ENCODE data around the gene ABCA3.
A peak's percentile ranks its signal among the peaks of the same experiment; 100 is the strongest.

The ABCA3 gene

DNA sequence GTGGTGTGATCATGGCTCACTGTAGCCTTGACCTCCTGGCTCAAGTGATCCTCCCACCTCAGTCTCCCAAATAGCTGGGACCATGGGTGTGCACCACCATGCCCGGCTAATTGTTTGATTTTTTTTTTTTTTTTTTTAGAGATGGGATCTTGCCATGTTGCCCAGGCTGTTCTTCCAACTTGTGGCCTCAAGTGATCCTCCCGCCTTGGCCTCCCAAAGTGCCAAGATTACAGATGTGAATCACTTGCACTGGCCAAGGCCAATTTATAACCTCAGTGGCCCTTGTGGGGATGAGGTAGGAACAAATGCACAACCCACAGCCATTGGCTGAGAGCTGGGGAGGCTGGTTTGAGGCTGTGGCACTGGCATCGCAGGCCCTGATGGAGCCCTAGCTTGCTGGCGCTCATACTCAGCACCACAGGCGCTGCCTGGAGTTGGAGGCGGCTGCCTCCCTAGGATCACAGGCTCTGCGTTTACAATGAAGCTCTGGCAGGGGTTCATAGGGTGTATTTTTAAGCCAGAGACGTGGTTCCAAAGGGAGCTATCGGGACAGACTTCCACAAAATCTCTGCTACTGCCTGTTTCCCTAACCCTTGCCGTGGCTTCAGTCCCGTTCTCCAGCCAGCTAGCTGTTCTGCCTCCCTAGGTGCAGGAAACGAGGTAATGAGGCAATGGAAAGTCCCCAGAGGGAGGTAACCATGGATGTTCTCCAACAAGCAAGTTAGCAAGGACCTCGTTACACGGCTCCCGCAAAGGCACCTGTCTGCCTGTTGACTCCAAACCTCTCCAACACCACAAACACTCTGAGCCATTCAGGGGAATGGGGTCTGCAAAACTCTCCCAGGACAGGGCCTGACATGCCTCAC is 2.9 kb downstream of the ABCA3 start:
- Histone ChIP-seq H3K4me1 (peaks cover 9 to 21% (median 15%) of the 10 kb centered on the region in 10 experiments; a peak in 18 of 20 replicates), H3K4me3 (no peak overlapping the region), H3K36me3 (no peaks in the 10 kb centered on the region), H3K4me2 (no peak overlapping the region), H3K27me3 (peaks cover 27 to 40% (median 33%) of the 10 kb centered on the region in 11 experiments), H3K27ac (no peak overlapping the region), H3K9ac (no peak overlapping the region), H3K9me3 (replicated peaks in 1 of 11) (no peaks in the 10 kb centered on the region), H4K20me1 (peaks cover 0 to 8% (median 0%) of the 10 kb centered on the region in 11 experiments; a peak in 2 of 22 replicates)
- TF ChIP-seq Cebpa-rat (IDR thresholded peaks at IDR 0.05), result no peak

DNA sequence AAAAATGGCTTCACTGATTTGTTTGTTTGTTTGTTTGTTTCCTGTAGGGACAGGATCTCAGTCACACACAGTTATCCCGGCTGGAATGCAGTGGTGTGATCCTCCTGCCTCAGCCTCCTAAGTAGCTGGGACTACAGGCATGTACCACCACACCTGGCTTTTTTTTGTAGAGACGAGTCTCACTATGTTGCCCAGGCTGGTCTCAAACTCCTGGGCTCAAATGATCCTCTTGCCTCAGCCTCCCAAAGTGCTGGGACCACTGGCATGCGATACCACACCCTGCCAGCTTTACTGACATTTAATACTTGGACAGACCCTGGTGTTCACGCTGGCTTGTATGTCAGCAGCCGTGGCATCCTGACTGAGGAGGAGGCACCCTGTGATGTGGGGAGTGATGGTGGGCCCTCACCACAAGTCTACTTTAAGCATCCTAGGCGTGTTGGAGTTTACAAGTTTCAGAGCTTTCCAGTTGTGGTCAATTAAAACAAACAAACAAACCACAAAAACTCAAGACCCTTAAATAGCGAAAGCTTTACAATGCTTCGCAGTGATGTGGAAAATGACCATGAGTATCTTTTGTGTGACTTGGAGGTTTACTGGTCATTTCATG is 5.1 kb downstream of the ABCA3 start:
- no peaks in the 10 kb centered on the region for H3K36me3 ChIP-seq
- TF ChIP-seq Cebpa-rat (IDR thresholded peaks at IDR 0.05), result no peak
- H3K27me3 ChIP-seq, result peaks cover 10 to 22% (median 16%) of the 10 kb centered on the region in 11 experiments; a peak in 20 of 22 replicates
- H3K4me2 ChIP-seq, result peak overlapping the region in 1 of 11 experiments; percentile 8; a peak in 1 of 22 replicates
- H3K4me3 ChIP-seq, result no peak overlapping the region
- H3K9me3 ChIP-seq (replicated peaks in 1 of 11), result no peaks in the 10 kb centered on the region
- H4K20me1 ChIP-seq, result 0 out of 22 replicates have a peak, but pooled peaks cover 0 to 8% (median 0%) of the 10 kb centered on the region in 11 experiments
- peaks cover 9 to 18% (median 14%) of the 10 kb centered on the region in 10 experiments; a peak in 18 of 20 replicates for H3K4me1 ChIP-seq
- no peak overlapping the region for H3K9ac ChIP-seq
- no peak overlapping the region for H3K27ac ChIP-seq

DNA sequence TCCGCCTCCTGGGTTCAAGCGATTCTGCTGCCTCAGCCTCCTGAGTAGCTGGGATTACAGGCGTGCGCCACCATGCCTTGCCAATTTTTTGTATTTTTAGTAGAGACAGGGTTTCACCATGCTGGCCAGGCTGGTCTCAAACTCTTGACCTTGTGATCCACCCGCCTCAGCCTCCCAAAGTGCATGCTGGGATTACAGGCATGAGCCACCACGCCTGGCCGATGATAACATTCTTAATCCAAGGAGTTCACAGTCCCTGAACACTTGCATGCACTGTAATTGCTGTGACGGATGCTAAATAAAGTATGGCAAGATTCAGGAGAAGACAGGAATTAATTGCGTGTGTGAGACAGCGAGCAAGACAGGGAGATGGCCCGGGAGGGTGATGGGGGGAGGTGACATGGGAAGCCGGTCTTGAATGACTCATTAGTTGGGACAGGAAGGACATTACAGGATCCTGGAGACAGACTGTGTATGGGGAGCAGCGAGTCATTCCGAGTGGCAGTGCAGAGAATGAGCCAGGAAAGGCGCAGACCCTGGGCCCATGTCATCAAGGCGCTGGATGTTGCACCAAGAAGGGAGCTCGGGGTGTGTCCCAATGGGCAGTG is 6.7 kb downstream of the ABCA3 start:
- H3K9ac ChIP-seq, result no peak overlapping the region
- no peak for TF ChIP-seq Cebpa-rat (IDR thresholded peaks at IDR 0.05)
- H3K36me3 ChIP-seq, result no peaks in the 10 kb centered on the region
- H3K4me2 ChIP-seq, result peak overlapping the region in 2 of 11 experiments; percentile 16 to 37; a peak in 2 of 22 replicates
- 0 out of 22 replicates have a peak, but pooled peaks cover 0 to 8% (median 0%) of the 10 kb centered on the region in 11 experiments for H4K20me1 ChIP-seq
- no peak overlapping the region for H3K4me3 ChIP-seq
- peaks cover 1 to 8% (median 3%) of the 10 kb centered on the region in 11 experiments; a peak in 18 of 22 replicates for H3K27me3 ChIP-seq
- no peaks in the 10 kb centered on the region for H3K9me3 ChIP-seq (replicated peaks in 1 of 11)
- peaks cover 0 to 8% (median 5%) of the 10 kb centered on the region in 10 experiments; a peak in 10 of 20 replicates for H3K4me1 ChIP-seq
- no peak overlapping the region for H3K27ac ChIP-seq

DNA sequence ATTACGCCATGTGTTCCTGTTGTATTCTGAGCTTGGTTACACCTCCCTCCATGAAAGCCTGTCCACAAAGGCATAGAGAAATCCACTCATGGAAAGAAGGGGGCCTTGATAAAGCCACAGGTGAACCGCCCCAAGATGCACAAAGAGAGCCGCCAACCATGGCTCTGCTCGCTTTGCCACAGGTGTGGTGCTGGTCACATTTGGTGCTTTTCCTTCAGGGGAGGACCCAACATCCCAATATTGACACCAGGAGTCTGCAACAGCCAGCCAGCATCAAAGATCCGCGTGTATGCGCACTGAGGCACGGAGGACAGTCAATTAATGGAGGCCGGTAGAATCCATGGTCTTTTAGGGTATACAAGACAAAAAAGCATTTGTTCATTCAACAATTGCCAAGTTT is 7.3 kb downstream of the ABCA3 start:
- peaks cover 0 to 7% (median 5%) of the 10 kb centered on the region in 10 experiments; a peak in 6 of 20 replicates for H3K4me1 ChIP-seq
- no peak overlapping the region for H3K4me2 ChIP-seq
- TF ChIP-seq Cebpa-rat (IDR thresholded peaks at IDR 0.05), result no peak
- no peak overlapping the region for H3K27ac ChIP-seq
- H3K9ac ChIP-seq, result no peak overlapping the region
- H3K4me3 ChIP-seq, result no peak overlapping the region
- H4K20me1 ChIP-seq, result 0 out of 22 replicates have a peak, but pooled peaks cover 0 to 8% (median 0%) of the 10 kb centered on the region in 11 experiments
- H3K27me3 ChIP-seq, result peaks cover 0 to 2% (median 0%) of the 10 kb centered on the region in 11 experiments; a peak in 2 of 22 replicates
- H3K9me3 ChIP-seq (replicated peaks in 1 of 11), result no peaks in the 10 kb centered on the region
- H3K36me3 ChIP-seq, result peaks cover 0 to 3% (median 0%) of the 10 kb centered on the region in 11 experiments; a peak in 1 of 22 replicates

DNA sequence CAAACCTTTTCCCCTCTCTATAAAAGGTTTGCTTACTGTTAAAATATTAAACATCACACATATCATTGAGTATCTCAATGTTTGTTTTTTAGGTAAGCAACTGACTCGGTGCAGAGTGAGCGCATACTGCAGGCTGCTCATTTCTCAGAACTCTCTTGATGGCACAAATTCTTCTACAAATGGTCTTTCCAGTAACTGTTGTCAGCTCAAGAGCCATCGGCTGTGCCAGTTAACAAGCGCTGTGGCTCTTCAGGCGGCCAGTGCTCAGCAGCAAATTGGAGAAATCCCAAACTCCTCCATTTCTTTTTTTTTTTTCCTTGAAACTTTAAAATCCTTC is 8.6 kb downstream of the ABCA3 start:
- 0 out of 22 replicates have a peak, but pooled peaks cover 0 to 4% (median 0%) of the 10 kb centered on the region in 11 experiments for H4K20me1 ChIP-seq
- no peak overlapping the region for H3K4me3 ChIP-seq
- TF ChIP-seq Cebpa-rat (IDR thresholded peaks at IDR 0.05), result no peak
- H3K4me1 ChIP-seq, result peaks cover 0 to 7% (median 5%) of the 10 kb centered on the region in 10 experiments; a peak in 6 of 20 replicates
- no peak overlapping the region for H3K4me2 ChIP-seq
- peaks cover 0 to 8% (median 0%) of the 10 kb centered on the region in 11 experiments; a peak in 1 of 22 replicates for H3K36me3 ChIP-seq
- no peaks in the 10 kb centered on the region for H3K27me3 ChIP-seq
- H3K9ac ChIP-seq, result peak overlapping the region in 1 of 11 experiments; percentile 39; a peak in 1 of 22 replicates
- H3K9me3 ChIP-seq (replicated peaks in 1 of 11), result no peaks in the 10 kb centered on the region
- H3K27ac ChIP-seq, result no peak overlapping the region

DNA sequence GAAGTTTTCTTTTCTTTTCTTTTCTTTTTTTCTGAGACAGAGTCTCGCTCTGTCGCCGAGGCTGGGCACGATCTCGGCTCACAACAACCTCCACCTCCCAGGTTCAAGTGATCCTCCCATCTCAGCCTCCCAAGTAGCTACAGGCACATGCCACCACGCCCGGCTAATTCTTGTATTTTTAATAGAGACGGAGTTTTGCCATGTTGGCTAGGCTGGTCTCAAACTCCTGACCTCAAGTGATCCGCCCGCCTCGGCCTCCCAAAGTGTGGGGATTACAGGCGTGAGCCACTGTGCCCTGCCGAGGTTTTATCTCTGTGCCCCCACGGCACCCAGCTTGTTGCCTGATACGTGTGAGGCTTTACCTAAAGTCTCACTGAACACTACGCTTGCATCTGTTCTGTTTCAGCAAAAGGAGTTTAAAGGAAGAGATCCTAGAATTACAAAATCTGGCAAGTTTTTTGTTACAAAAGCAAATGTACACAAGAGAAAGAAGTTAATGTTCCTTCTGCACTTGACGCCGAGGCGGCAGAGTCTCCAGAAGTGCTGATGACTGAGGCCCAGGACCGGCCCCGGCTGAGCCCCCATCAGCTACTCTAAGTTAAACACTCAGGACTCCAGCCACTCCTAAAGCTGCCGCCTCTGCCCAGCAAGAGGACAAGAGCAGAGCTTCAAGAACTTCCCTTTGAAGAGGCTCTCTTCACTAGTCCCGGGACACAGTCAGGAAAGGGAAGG is 9.2 kb downstream of the ABCA3 start:
- no peak overlapping the region for H3K27ac ChIP-seq
- TF ChIP-seq Cebpa-rat (IDR thresholded peaks at IDR 0.05), result no peak
- H3K4me2 ChIP-seq, result no peak overlapping the region
- H3K27me3 ChIP-seq, result no peaks in the 10 kb centered on the region
- H4K20me1 ChIP-seq, result 0 out of 22 replicates have a peak, but pooled peaks cover 0 to 4% (median 0%) of the 10 kb centered on the region in 11 experiments
- H3K4me3 ChIP-seq, result no peak overlapping the region
- peaks cover 0 to 7% (median 5%) of the 10 kb centered on the region in 10 experiments; a peak in 6 of 20 replicates for H3K4me1 ChIP-seq
- peaks cover 0 to 9% (median 0%) of the 10 kb centered on the region in 11 experiments; a peak in 3 of 22 replicates for H3K36me3 ChIP-seq
- no peaks in the 10 kb centered on the region for H3K9me3 ChIP-seq (replicated peaks in 1 of 11)
- peak overlapping the region in 1 of 11 experiments; percentile 39; a peak in 1 of 22 replicates for H3K9ac ChIP-seq

DNA sequence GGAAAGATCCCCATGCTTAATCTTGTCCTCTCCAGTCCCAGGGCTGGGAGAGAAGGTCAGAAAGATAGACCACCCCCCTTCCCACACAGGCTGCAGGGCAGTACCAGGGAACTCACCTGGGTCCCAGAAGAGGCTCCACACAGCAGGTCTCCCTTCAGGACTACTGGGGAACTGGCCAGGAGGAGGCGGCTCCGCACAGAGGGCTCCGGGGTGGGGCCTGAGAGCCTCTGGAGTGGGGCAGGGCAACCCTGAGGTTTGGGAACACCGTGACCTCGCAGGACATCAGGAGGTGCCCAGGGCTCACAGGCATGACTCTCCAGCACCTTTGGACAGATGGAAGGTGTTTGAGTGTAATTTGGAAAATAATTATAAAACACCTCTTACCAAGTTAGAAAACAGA is 11.0 kb downstream of the ABCA3 start:
- Histone ChIP-seq H3K27ac (no peak overlapping the region), H3K36me3 (peaks cover 0 to 27% (median 0%) of the 10 kb centered on the region in 11 experiments; a peak in 4 of 22 replicates), H4K20me1 (0 out of 22 replicates have a peak, but pooled peaks cover 0 to 3% (median 0%) of the 10 kb centered on the region in 11 experiments), H3K4me2 (no peak overlapping the region), H3K27me3 (peaks cover 0 to 6% (median 0%) of the 10 kb centered on the region in 11 experiments; a peak in 4 of 22 replicates), H3K9me3 (replicated peaks in 1 of 11) (no peaks in the 10 kb centered on the region), H3K9ac (no peak overlapping the region), H3K4me3 (no peak overlapping the region), H3K4me1 (peaks cover 3 to 11% (median 8%) of the 10 kb centered on the region in 10 experiments; a peak in 16 of 20 replicates)
- no peak for TF ChIP-seq Cebpa-rat (IDR thresholded peaks at IDR 0.05)

DNA sequence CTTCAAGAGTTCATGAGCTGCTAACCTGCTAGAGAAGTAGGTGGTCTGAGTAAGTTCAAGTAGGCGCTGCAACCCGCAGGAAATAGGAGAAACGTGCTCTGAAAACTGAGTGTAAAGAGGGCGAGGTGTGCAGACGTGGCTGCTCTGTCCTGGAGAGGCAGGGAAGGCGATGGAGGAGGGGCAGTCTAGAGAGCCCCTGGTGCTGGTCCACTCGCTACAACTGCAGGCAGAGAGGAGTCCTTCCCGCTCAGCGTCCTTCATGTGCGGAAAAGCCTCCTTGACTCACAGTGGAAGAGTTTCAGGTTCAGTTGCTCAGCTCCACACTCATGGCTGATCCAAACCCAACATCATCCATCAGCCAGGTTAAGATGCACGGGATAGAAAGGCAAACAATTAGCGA is 12.1 kb downstream of the ABCA3 start:
- no peak overlapping the region for H3K4me3 ChIP-seq
- peaks cover 0 to 16% (median 9%) of the 10 kb centered on the region in 10 experiments; a peak in 12 of 20 replicates for H3K4me1 ChIP-seq
- TF ChIP-seq Cebpa-rat (IDR thresholded peaks at IDR 0.05), result no peak
- no peak overlapping the region for H3K4me2 ChIP-seq
- H3K9me3 ChIP-seq (replicated peaks in 1 of 11), result no peaks in the 10 kb centered on the region
- no peak overlapping the region for H3K27ac ChIP-seq
- peaks cover 0 to 10% (median 0%) of the 10 kb centered on the region in 11 experiments; a peak in 4 of 22 replicates for H3K27me3 ChIP-seq
- H3K36me3 ChIP-seq, result peaks cover 0 to 37% (median 0%) of the 10 kb centered on the region in 11 experiments; a peak in 6 of 22 replicates
- 0 out of 22 replicates have a peak, but pooled peaks cover 0 to 3% (median 0%) of the 10 kb centered on the region in 11 experiments for H4K20me1 ChIP-seq
- no peak overlapping the region for H3K9ac ChIP-seq
